A673 (cell line): ENCODE data around the gene OR2D3.

Experiments used
- EZH2 ChIP-seq: fragments of 200-600 bp; sonication (generic); IDR thresholded peaks from 2 replicates; pipeline ENCODE4 v1.6.1; 2017; ENCODE audit warnings: borderline replicate concordance, low read depth, mild to moderate bottlenecking, mixed read lengths, antibody characterized with exemption, low read length; ENCODE audit not compliant: poor library complexity, severe bottlenecking
- TF ChIP-seq, protein P1 (sequence below): fragments of 300-800, 200-600 bp; sonication (generic); conservative IDR thresholded peaks from 2 replicates; pipeline ENCODE4 v1.5.1; 2017; ENCODE audit warnings: low read depth, mild to moderate bottlenecking, antibody characterized with exemption, low read length, moderate library complexity, mixed read lengths

- TF ChIP-seq, protein P1, sequence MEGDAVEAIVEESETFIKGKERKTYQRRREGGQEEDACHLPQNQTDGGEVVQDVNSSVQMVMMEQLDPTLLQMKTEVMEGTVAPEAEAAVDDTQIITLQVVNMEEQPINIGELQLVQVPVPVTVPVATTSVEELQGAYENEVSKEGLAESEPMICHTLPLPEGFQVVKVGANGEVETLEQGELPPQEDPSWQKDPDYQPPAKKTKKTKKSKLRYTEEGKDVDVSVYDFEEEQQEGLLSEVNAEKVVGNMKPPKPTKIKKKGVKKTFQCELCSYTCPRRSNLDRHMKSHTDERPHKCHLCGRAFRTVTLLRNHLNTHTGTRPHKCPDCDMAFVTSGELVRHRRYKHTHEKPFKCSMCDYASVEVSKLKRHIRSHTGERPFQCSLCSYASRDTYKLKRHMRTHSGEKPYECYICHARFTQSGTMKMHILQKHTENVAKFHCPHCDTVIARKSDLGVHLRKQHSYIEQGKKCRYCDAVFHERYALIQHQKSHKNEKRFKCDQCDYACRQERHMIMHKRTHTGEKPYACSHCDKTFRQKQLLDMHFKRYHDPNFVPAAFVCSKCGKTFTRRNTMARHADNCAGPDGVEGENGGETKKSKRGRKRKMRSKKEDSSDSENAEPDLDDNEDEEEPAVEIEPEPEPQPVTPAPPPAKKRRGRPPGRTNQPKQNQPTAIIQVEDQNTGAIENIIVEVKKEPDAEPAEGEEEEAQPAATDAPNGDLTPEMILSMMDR = no peak
- no peak for TF ChIP-seq EZH2
Measured at GRCh38 chr11:6962673-6963072, 41.9 kb downstream of the OR2D3 start.
